HL-60 (cell line): ENCODE results near the gene EVC.

Experiments
- DNase-seq, 2 experiments: peaks; one replicate each; pipeline ENCODE4 v3.0.0-alpha.2; 2010 to 2020; ENCODE audit warnings: low read depth in 1 of 2, low spot score in 1 of 2
- H3K27ac ChIP-seq: fragments of 250-450 bp; sonication (Bioruptor Pico); replicated peaks from 2 replicates; pipeline ENCODE4 v1.5.1; 2020; ENCODE audit warnings: mild to moderate bottlenecking, moderate library complexity
- H3K27me3 ChIP-seq: fragments of 250-450 bp; sonication (Bioruptor Pico); 2 replicates; pipeline ENCODE4 v1.5.1; 2021; ENCODE audit warnings: mild to moderate bottlenecking, moderate library complexity; ENCODE audit not compliant: insufficient read depth, poor library complexity, severe bottlenecking
- H3K4me3 ChIP-seq: replicated peaks from 2 replicates; pipeline ENCODE4 v1.5.1; 2011; ENCODE audit warnings: mild to moderate bottlenecking, control low read depth, low read length; ENCODE audit not compliant: insufficient read depth
- CTCF ChIP-seq: IDR thresholded peaks from one replicate; pipeline ENCODE4 v1.5.1; 2011; ENCODE audit warnings: low read length, control low read depth, inconsistent platforms; ENCODE audit not compliant: insufficient read depth
- GABPA ChIP-seq: IDR thresholded peaks from 2 replicates; pipeline ENCODE4 v1.6.1; 2012; ENCODE audit warnings: low read depth
- POLR2AphosphoS5 ChIP-seq: IDR thresholded peaks from 2 replicates; pipeline ENCODE4 v1.6.1; 2012; ENCODE audit warnings: low read depth
- REST ChIP-seq: IDR thresholded peaks from 2 replicates; pipeline ENCODE4 v1.6.1; 2012; ENCODE audit warnings: low read depth; ENCODE audit not compliant: insufficient replicate concordance
- SPI1 ChIP-seq: IDR thresholded peaks from 2 replicates; pipeline ENCODE4 v1.6.1; 2012; ENCODE audit warnings: low read depth, mild to moderate bottlenecking, borderline replicate concordance

EVC gene

GRCh38 chr4:5774416-5775036 lies 63.5 kb downstream of the EVC start:
- no peak for DNase-seq
- H3K27ac ChIP-seq, result no peak overlapping the region

GRCh38 chr4:5776510-5776909 lies 65.5 kb downstream of the EVC start:
- no peak for TF ChIP-seq REST
- TF ChIP-seq SPI1, result no peak
- TF ChIP-seq GABPA, result no peak
- no peak for TF ChIP-seq CTCF
- TF ChIP-seq POLR2AphosphoS5, result no peak
- no peaks in the 10 kb centered on the region for H3K27me3 ChIP-seq
- H3K4me3 ChIP-seq, result no peak overlapping the region
- DNase-seq, result no peak
- H3K27ac ChIP-seq, result no peak overlapping the region

More at GRCh38 chr4:5774416-5775036, 63.5 kb downstream of the EVC start:
- TF ChIP-seq GABPA (no peak), REST (no peak), POLR2AphosphoS5 (no peak), CTCF (no peak), SPI1 (no peak)
- Histone ChIP-seq H3K27me3 (no peaks in the 10 kb centered on the region), H3K4me3 (no peak overlapping the region)

DNA sequence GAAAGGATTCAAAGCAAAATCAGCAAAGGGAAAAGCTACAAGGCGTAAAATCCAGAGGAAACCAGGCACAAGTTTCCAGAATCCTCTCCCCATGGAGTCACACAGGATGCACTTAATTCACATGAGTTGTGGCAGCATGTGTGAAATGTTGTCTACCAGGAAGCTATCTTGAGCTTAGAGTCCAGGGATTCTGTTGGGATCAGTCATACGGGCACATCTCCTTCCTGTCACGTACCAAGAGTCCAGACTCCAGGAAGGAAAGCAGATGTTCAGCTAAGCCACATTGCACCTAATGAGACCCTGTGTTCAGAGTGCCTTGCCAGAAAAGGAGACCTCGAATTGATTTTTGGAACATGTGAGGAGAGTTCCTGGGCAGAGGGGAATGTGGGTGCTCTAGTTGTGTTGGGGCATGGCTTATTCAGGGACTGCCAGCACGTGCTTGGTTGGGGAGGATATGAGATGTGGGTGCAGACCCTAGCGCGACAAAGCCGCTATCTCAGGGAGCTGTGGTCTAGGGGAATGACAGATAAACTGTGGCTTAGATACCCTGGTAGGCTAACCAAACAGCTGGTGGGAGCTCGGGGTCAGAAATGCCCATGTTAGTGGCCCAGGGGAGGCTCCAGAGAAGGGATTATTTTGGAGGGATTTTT lies 70.0 kb downstream of the EVC start:
- DNase-seq, result no peak

More for the DNA sequence above, 70.0 kb downstream of the EVC start:
- Histone ChIP-seq H3K27me3 (no peaks in the 10 kb centered on the region), H3K4me3 (no peak overlapping the region), H3K27ac (no peak overlapping the region)
- TF ChIP-seq POLR2AphosphoS5, result no peak
- TF ChIP-seq SPI1, result no peak
- no peak for TF ChIP-seq REST
- TF ChIP-seq CTCF, result no peak
- no peak for TF ChIP-seq GABPA
